Esophagus squamous epithelium (tissue), 5 donors: ENCODE data around the gene IP6K2. TPM values are rescaled to one million over a fixed set of nuclear protein-coding genes. Genes with fewer than 3 reads are reported as not detected.

Experiments
- DNase-seq: peaks from one replicate; lab custom pipeline; 2025; lab: John Stamatoyannopoulos, UW
- H3K27ac ChIP-seq, 4 donors: fragments of 200-600 bp; sonication (generic); one replicate each; pipeline ENCODE4 v1.5.1; 2016 to 2019; ENCODE audit warnings: mild to moderate bottlenecking in 1 of 4
- H3K27me3 ChIP-seq, 4 donors: fragments of 200-600 bp; sonication (generic); 1 replicate in 3 of 4; 2 replicates in 1 of 4; pipeline versions ENCODE4 v1.5.1 to v1.6.0; 2017 to 2021; ENCODE audit warnings: antibody characterized with exemption in 1 of 4
- H3K36me3 ChIP-seq, 3 donors: fragments of 200-600 bp; sonication (generic); one replicate each; pipeline ENCODE4 v1.5.1; 2016 to 2019
- H3K4me1 ChIP-seq, 3 donors: fragments of 200-600 bp; sonication (generic); one replicate each; pipeline ENCODE4 v1.5.1; 2017 to 2019
- H3K4me3 ChIP-seq, 4 donors: fragments of 200-600 bp; sonication (generic); 1 replicate in 3 of 4; 2 replicates in 1 of 4; pipeline ENCODE4 v1.5.1; 2016 to 2019; ENCODE audit warnings: mild to moderate bottlenecking in 2 of 4, moderate library complexity in 1 of 4
- H3K9me3 ChIP-seq, 3 donors: fragments of 200-600 bp; sonication (generic); one replicate each; pipeline ENCODE4 v1.5.1; 2016 to 2019
- CTCF ChIP-seq, 6 experiments: fragments of 450-650 bp in 4 of 6; fragments of 200-600 bp in 2 of 6; sonication (generic) in 2 of 6; IDR thresholded peaks; one replicate each; pipeline ENCODE4 v1.5.1; 2016 to 2019; ENCODE audit warnings: antibody characterized with exemption in 6 of 6, mild to moderate bottlenecking in 4 of 6, moderate library complexity in 4 of 6
- POLR2A ChIP-seq, 4 donors: fragments of 450-650 bp; IDR thresholded peaks; one replicate each; pipeline ENCODE4 v1.6.1; 2017; ENCODE audit warnings: antibody characterized with exemption in 4 of 4, mild to moderate bottlenecking in 4 of 4, moderate library complexity in 3 of 4
- WGBS, 2 donors: methylation state at CpG; one replicate each; pipeline ENCODE4 v1.1.5; 2018; 5-methylcytosine and 5-hydroxymethylcytosine counted together
- intact Hi-C: fragments of 100-400 bp; cut with DNase I; formaldehyde crosslinking; loops from one replicate; pipeline ENCODE4 v1.15.0; 2022
- total RNA-seq, 4 donors: library from RNA; depleted of rRNA; stranded (reverse); fragments of >200 nt; gene quantifications; one replicate each; pipeline ENCODE4 v1.1.0, GENCODE V29; 2016
- donor health status: DM: yes; HTN: yes; CAD: no.

IP6K2 gene
- total RNA-seq, 4 donors from 2014 or later: 52.1 to 94.6 (median 67.9) TPM

GRCh38 chr3:48672522-48672921, 44.5 kb downstream of the IP6K2 start:
- WGBS, 2 donors: 73 to 77% methylated on average over 1 of the region's 1 CpG

GRCh38 chr3:48664929-48665328, 52.1 kb downstream of the IP6K2 start:
- peaks cover 22 to 34% (median 26%) of the 10 kb centered on the region in 3 donors for H3K4me1 ChIP-seq
- H3K4me3 ChIP-seq: no peak overlapping the region
- no peak for TF ChIP-seq CTCF (IDR thresholded peaks at IDR 0.05)
- TF ChIP-seq POLR2A (IDR thresholded peaks at IDR 0.05): no peak
- intact Hi-C loops: no loop called here
- no peak overlapping the region for H3K27ac ChIP-seq
- peaks cover 0 to 44% (median 2%) of the 10 kb centered on the region in 4 donors for H3K27me3 ChIP-seq
- no peaks in the 10 kb centered on the region for H3K9me3 ChIP-seq
- DNase-seq: no peak
- H3K36me3 ChIP-seq: no peaks in the 10 kb centered on the region
- 64 to 79% methylated on average over 3 to 4 of the region's 4 CpGs for WGBS, 2 donors

More at GRCh38 chr3:48672522-48672921, 44.5 kb downstream of the IP6K2 start:
- intact Hi-C loops: no loop called here
- H3K4me3 ChIP-seq: no peak overlapping the region
- peaks cover 0 to 21% (median 0%) of the 10 kb centered on the region in 3 donors for H3K36me3 ChIP-seq
- H3K4me1 ChIP-seq: no peaks in the 10 kb centered on the region
- H3K9me3 ChIP-seq: no peaks in the 10 kb centered on the region
- no peak overlapping the region for H3K27ac ChIP-seq
- DNase-seq: no peak
- TF ChIP-seq POLR2A (IDR thresholded peaks at IDR 0.05) (no peak), CTCF (IDR thresholded peaks at IDR 0.05) (no peak)
- H3K27me3 ChIP-seq: no peaks in the 10 kb centered on the region

GRCh38 chr3:48664313-48664644, 52.7 kb downstream of the IP6K2 start:
- intact Hi-C loops: no loop called here
- peak overlapping the region in 2 of 4 donors; percentile 74 to 87 for H3K27ac ChIP-seq
- 47 to 64% methylated on average over 10 of the region's 11 CpGs for WGBS, 2 donors
- H3K36me3 ChIP-seq: no peaks in the 10 kb centered on the region
- H3K4me3 ChIP-seq: peak overlapping the region in 1 of 4 donors; percentile 73
- TF ChIP-seq POLR2A (IDR thresholded peaks at IDR 0.05): no peak
- peak in 1 of 6 experiments; percentile 16 for TF ChIP-seq CTCF (IDR thresholded peaks at IDR 0.05)
- peaks cover 22 to 34% (median 26%) of the 10 kb centered on the region in 3 donors for H3K4me1 ChIP-seq
- DNase-seq: no peak
- H3K9me3 ChIP-seq: no peaks in the 10 kb centered on the region
- H3K27me3 ChIP-seq: peaks cover 0 to 50% (median 2%) of the 10 kb centered on the region in 4 donors

GRCh38 chr3:48663489-48664312, 53.3 kb downstream of the IP6K2 start:
- TF ChIP-seq CTCF (IDR thresholded peaks at IDR 0.05) (peak; percentile 55 to 81 (median 59)), POLR2A (IDR thresholded peaks at IDR 0.05) (peak in 1 of 4 donors; percentile 50)
- H3K27ac ChIP-seq: peak overlapping the region; percentile 56 to 87 (median 72)
- peaks cover 0 to 56% (median 2%) of the 10 kb centered on the region in 4 donors for H3K27me3 ChIP-seq
- no peaks in the 10 kb centered on the region for H3K36me3 ChIP-seq
- intact Hi-C loops: no loop called here
- DNase-seq: peak; percentile 63
- peak overlapping the region; percentile 34 to 73 (median 54) for H3K4me3 ChIP-seq
- 0% methylated on average over 2 to 17 of the region's 66 CpGs for WGBS, 2 donors
- no peaks in the 10 kb centered on the region for H3K9me3 ChIP-seq
- H3K4me1 ChIP-seq: peaks cover 22 to 34% (median 26%) of the 10 kb centered on the region in 3 donors
